ENCODE data around the gene MACC1. TPM values are rescaled to one million over a fixed set of nuclear protein-coding genes. Genes with fewer than 3 reads are reported as not detected.

The MACC1 gene
- total and polyA plus RNA-seq, 9 of the 15 experiments (the other 6 are each of a cell fraction or from before 2014, with no cell fraction given): 5.9 to 30.2 (median 10.4) TPM

- TF ChIP-seq GTF2B (IDR thresholded peaks at IDR 0.05; ENCODE audit: extremely low read depth, insufficient read length) (no peak), NCOR1 (IDR thresholded peaks at IDR 0.05) (no peak), COPS2 (conservative IDR thresholded peaks at IDR 0.05) (no peak), PCBP2 (IDR thresholded peaks at IDR 0.05; ENCODE audit: low read depth, low read length, poor library complexity, severe bottlenecking) (no peak), ZNF717 (CRISPR knock-in tag; IDR thresholded peaks at IDR 0.05) (no peak), E2F4 (CRISPR knock-in tag; IDR thresholded peaks at IDR 0.05; ENCODE audit: low read depth) (no peak)
- TF ChIP-seq, protein P1, sequence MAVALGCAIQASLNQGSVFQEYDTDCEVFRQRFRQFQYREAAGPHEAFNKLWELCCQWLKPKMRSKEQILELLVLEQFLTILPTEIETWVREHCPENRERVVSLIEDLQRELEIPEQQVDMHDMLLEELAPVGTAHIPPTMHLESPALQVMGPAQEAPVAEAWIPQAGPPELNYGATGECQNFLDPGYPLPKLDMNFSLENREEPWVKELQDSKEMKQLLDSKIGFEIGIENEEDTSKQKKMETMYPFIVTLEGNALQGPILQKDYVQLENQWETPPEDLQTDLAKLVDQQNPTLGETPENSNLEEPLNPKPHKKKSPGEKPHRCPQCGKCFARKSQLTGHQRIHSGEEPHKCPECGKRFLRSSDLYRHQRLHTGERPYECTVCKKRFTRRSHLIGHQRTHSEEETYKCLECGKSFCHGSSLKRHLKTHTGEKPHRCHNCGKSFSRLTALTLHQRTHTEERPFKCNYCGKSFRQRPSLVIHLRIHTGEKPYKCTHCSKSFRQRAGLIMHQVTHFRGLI (CRISPR knock-in tag; IDR thresholded peaks at IDR 0.05): no peak
- TF ChIP-seq, protein P2, sequence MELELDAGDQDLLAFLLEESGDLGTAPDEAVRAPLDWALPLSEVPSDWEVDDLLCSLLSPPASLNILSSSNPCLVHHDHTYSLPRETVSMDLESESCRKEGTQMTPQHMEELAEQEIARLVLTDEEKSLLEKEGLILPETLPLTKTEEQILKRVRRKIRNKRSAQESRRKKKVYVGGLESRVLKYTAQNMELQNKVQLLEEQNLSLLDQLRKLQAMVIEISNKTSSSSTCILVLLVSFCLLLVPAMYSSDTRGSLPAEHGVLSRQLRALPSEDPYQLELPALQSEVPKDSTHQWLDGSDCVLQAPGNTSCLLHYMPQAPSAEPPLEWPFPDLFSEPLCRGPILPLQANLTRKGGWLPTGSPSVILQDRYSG (tag; conservative IDR thresholded peaks at IDR 0.05; ENCODE audit: low read depth): no peak
- TF ChIP-seq, protein P3, sequence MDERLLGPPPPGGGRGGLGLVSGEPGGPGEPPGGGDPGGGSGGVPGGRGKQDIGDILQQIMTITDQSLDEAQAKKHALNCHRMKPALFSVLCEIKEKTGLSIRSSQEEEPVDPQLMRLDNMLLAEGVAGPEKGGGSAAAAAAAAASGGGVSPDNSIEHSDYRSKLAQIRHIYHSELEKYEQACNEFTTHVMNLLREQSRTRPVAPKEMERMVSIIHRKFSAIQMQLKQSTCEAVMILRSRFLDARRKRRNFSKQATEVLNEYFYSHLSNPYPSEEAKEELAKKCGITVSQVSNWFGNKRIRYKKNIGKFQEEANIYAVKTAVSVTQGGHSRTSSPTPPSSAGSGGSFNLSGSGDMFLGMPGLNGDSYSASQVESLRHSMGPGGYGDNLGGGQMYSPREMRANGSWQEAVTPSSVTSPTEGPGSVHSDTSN (CRISPR knock-in tag; IDR thresholded peaks at IDR 0.05; ENCODE audit: low read depth): no peak
- TF ChIP-seq, protein P3 (tag; conservative IDR thresholded peaks at IDR 0.05; ENCODE audit: low read depth): no peak
- TF ChIP-seq, protein P4, sequence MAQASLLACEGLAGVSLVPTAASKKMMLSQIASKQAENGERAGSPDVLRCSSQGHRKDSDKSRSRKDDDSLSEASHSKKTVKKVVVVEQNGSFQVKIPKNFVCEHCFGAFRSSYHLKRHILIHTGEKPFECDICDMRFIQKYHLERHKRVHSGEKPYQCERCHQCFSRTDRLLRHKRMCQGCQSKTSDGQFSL (CRISPR knock-in tag; IDR thresholded peaks at IDR 0.05): no peak
- TF ChIP-seq, protein P4 (tag; IDR thresholded peaks at IDR 0.05): no peak
Observed at GRCh38 chr7:20095436-20095835, 121.7 kb downstream of the MACC1 start (continued).
